NCI-H1694 treated with DMSO at 0.1 percent for 48 hours (cell line): ENCODE data around the gene LBR.

Source experiments
- DNase-seq: peaks from one replicate; lab custom pipeline; 2025; lab: John Stamatoyannopoulos, UW

LBR gene

GRCh38 chr1:225373155-225373554 is 54.7 kb downstream of the LBR start:
- DNase-seq: no peak

- DNase-seq: no peak
Measured at GRCh38 chr1:225371366-225372010, 56.4 kb downstream of the LBR start.

GRCh38 chr1:225368036-225368552 is 59.7 kb downstream of the LBR start:
- no peak for DNase-seq

- DNase-seq: no peak
Measured at GRCh38 chr1:225366552-225366951, 61.3 kb downstream of the LBR start.

- no peak for DNase-seq
Measured at GRCh38 chr1:225366018-225366417, 61.8 kb downstream of the LBR start.

GRCh38 chr1:225364439-225364838 is 63.4 kb downstream of the LBR start:
- no peak for DNase-seq

GRCh38 chr1:225362805-225363204 is 65.0 kb downstream of the LBR start:
- DNase-seq: no peak

- no peak for DNase-seq
Measured at GRCh38 chr1:225361176-225361575, 66.7 kb downstream of the LBR start.

- no peak for DNase-seq
Measured at GRCh38 chr1:225360119-225360518, 67.7 kb downstream of the LBR start.

GRCh38 chr1:225355863-225356262 is 72.0 kb downstream of the LBR start:
- DNase-seq: no peak

- DNase-seq: no peak
Measured at GRCh38 chr1:225354906-225355305, 72.9 kb downstream of the LBR start.
